DOHH2 (cell line): Measurements from ENCODE around the gene SERHL2.

Experiments used
- CTCF ChIP-seq: fragments of 200-600 bp; sonication (generic); IDR thresholded peaks from one replicate; pipeline ENCODE4 v1.5.1; 2014; ENCODE audit warnings: antibody characterized with exemption, mild to moderate bottlenecking, low read depth, low read length; ENCODE audit not compliant: poor library complexity, severe bottlenecking
- EZH2phosphoT487 ChIP-seq: fragments of 200-600 bp; sonication (generic); IDR thresholded peaks from 2 replicates; pipeline ENCODE4 v1.6.1; 2017; ENCODE audit warnings: borderline replicate concordance, mild to moderate bottlenecking, antibody characterized with exemption, low read length, moderate library complexity, mixed read lengths

- no peak for TF ChIP-seq CTCF
- TF ChIP-seq EZH2phosphoT487: no peak
Measured at GRCh38 chr22:42511401-42511891, 42.3 kb upstream of the SERHL2 start.
